M059J (cell line): Measurements from ENCODE around the gene SDF2. TPM values are rescaled to one million over a fixed set of nuclear protein-coding genes. Genes with fewer than 3 reads are reported as not detected.
"Not testable (repeated sequence)": the region's sequence is repeated elsewhere in the genome, so short reads cannot be mapped to it uniquely, and the experiment has no call there.

Source experiments
- DNase-seq: peaks from one replicate; pipeline ENCODE4 v3.0.0-alpha.2; 2012; ENCODE audit warnings: low read depth
- total RNA-seq: library from RNA; depleted of rRNA; stranded (reverse); fragments of >200 nt; shearing (Covaris generic); gene quantifications from 2 replicates; pipeline ENCODE4 v1.2.3, GENCODE V29; 2014

The SDF2 gene
- total RNA-seq, 1 experiment from 2014 or later, result 81.7 TPM

- DNase-seq, result peak; percentile 12
Measured at GRCh38 chr17:28684963-28685362, 23.3 kb upstream of the SDF2 start.

- no peak for DNase-seq
Measured at GRCh38 chr17:28682655-28683054, 20.9 kb upstream of the SDF2 start.

DNA sequence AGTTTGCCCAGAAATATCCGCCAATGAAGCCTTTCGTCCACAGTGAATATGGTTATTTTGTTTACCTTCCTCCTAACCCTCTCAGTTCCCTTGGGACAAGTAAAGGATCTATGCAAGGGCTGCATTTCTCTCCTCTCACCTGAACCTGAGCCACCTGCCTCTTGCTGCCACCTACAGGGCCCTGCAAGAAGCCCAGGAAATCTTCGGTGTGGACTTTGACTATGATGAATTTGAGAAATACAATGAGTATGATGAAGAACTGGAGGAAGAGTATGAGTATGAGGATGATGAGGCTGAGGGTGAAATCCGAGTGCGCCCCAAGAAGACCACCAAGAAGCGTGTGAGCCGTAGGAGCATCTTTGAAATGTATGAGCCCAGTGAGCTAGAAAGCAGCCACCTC lies 14.3 kb upstream of the SDF2 start:
- DNase-seq, result peak; percentile 25

DNA sequence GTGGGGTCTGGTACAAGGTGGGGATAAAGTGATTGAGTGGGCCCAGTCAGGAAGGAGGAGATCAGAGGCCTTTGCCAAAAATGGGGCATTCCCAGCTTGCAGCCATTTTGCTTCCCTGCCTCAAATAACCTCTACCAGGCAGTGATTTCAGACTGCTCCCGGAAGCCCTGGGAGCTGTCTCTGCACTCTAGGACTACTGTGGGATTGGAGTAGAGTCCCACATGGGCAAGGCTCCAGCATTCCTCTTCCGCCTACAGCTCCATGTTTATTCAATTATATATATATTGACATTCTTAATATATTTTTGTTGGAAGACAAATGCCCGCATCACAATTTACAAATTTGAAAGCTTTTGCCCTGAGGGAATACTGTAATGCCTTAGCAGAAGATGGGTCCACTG lies 13.8 kb upstream of the SDF2 start:
- DNase-seq, result no peak

- no peak for DNase-seq
Measured at GRCh38 chr17:28669918-28670317, 8.2 kb upstream of the SDF2 start.

DNA sequence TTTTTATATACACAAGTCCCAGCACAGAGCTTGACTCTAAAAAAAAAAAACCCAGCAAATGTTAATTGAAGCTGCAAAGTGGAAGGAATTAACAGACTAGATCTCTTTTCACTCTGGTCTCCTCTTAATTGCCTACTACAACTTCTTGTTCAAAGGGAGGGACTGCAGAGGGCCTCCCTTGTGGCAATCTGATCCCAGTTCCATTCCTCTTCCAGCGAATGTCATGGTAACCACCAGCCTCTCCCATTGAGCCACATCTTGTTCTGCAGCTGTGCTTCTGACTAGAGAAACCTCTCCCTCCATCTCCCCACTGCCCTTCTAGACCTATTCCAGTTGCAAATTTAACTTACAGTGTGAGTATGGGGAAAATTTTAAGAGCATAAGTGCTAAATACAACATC lies 6.2 kb upstream of the SDF2 start:
- no peak for DNase-seq

GRCh38 chr17:28665994-28666393 lies 4.3 kb upstream of the SDF2 start:
- DNase-seq, result no peak

DNA sequence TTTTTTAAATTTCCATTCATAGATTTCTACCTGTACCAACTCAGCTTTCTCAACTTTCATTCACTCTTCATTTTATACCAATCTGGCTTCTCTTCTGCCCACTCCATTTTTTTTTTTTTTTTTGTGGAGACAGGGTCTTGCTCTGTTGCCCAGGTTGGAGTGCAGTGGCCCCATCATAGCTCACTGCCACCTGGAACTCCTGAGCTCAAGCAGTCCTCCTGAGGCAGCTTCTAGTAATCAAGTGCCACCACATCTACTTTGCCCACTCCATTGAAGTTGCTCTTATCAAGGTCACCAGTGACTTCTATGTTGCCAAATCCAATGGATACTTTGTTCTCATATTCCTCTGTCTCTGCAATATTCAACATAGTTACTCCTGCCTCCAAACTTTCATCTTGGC lies 2.0 kb upstream of the SDF2 start:
- DNase-seq, result no peak

DNA sequence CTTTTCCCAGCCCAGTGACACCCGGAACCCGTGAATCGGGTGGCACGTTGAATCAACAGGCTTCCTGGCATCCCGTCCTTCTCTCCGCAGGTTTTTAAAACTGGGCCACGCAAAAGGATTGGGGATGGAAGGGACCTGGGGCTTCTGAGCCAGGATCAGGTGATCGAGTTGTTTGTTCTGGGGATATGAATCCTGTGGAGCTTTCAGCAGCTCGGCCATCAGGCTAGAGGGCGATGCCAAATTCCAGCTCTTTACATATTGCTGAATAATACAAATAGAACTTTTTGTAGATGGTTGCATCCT lies 772 bp upstream of the SDF2 start:
- no peak for DNase-seq

- DNase-seq, result not testable (repeated sequence)
Measured at GRCh38 chr17:28659497-28659881, 2.2 kb downstream of the SDF2 start.

DNA sequence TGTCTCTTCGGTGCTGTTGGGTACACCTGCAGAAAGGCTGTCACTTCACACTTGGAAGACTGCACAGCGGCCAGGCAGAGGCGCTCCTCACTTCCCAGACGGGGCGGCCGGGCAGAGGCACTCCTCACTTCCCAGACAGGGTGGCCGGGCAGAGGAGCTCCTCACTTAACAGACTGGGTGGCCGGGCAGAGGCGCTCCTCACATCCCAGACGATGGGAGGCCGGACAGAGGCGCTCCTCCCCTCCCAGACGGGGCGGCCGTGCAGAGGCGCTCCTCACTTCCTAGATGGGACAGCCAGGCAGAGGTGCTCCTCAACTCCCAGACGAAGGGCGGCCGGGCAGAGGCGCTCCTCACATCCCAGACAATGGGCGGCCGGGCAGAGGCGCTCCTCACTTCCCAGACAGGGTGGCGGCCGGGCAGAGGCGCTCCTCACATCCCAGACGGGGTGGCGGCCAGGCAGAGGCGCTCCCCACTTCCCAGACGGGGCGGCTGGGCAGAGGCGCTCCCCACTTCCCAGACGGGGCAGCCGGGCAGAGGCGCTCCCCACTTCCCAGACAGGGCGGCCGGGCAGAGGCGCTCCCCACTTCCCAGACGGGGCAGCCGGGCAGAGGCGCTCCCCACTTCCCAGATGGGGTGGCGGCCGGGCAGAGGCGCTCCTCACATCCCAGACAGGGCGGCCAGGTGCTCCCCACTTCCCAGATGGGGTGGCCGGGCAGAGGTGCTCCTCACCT lies 2.8 kb downstream of the SDF2 start:
- not testable (repeated sequence) for DNase-seq

GRCh38 chr17:28658342-28658741 lies 3.4 kb downstream of the SDF2 start:
- DNase-seq, result not testable (repeated sequence)

- DNase-seq, result peak; percentile 64
Measured at GRCh38 chr17:28657756-28658155, 4.0 kb downstream of the SDF2 start.

DNA sequence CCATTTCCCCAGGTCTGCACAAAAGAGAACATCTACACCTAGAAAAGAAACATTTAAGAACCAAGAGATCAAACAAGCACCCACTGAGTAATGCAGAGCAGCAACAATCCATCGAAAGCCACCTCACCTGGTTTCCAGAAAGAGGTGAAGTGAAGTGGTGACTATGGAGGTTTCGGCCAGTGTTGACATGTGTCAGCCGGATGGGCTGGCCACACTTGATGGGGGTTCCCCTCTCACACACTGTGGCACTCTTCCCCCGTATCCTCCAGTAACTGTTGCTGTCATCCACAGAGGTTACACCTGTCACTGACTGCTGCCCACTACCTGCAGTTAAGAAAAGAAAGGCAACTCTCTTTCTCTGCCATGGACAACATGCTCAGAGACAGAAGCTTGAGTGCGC lies 6.5 kb downstream of the SDF2 start:
- DNase-seq, result no peak

- DNase-seq, result no peak
Measured at GRCh38 chr17:28648698-28649097, 13.0 kb downstream of the SDF2 start.

DNA sequence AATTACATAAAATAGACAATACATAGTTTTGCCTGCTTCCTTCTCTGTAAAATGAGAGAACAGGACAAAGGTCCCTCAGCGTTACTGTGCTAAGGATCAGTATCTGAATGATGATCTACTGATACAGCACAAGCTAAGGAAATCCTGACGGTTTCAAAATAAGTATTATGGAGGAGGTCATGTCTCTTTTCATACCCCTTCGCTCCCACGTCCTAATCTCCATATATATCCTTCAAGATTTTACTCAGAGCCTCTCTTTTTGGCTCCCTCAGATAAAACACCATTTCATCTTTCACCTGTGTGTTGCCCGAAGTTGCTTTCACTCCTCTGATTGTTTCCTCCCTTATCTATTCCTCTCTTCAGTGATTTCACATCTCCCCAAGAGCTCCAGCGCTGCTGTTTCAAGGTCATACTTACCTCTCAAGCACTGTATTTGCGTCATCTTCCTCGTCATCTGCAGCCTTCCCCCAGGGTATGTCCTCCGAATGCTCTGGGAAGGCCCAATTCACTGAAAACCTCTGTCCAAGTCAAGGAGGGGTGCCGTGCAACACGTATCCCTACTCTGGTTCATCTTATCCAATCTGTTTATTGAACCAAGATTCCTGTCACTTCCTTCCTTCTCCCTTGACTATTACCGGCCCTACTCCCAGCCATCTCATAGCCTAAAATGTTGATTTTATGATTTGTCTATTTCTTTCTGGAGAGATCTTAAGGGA lies 15.5 kb downstream of the SDF2 start:
- DNase-seq, result no peak

- DNase-seq, result no peak
Measured at GRCh38 chr17:28645576-28645939, 16.1 kb downstream of the SDF2 start.

GRCh38 chr17:28644787-28645575 lies 16.7 kb downstream of the SDF2 start, which contains the start of gene BLTP2:
BLTP2 (minus strand) TSS chr17:28645158; CDS start chr17:28645056, 102 bp downstream.
- DNase-seq, result peak; percentile 91

DNA sequence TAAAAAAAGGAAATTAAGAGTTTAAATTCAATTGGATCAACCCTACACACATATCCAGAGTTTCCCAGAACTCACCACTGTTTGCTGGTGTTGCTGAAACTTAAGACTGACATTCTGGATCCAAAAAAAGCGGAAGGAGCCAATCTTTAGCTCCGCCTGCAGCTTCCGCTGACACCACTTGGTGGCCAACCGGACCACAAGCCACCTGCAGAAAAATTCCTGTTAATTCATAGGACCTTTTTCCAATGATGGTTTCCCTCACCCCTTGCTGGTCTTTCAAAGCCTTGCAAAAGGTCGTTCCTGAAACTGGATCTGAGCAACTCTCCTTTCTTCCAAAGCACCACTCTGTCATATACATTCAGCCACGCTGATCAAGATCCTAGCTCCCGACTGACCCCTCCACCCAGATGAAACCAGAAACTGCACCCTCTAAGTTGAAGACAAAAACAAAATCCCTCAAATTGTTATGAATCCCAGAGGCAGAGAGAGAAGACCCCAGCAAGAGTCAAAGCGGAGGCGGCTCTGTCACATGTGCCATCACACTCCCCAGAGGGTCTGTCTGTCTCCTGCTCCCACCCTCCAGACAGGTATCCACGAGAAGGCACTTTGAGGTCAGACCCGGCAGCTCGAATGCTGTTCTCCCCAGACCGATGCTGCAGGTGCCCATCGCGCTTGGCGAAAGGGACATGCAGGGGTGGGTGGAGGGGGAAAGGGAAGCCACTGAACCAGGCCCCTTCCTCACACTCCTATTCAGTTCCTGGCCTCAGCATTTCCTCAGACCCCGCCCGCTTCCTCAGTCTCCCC lies 17.5 kb downstream of the SDF2 start:
- DNase-seq, result peak; percentile 50

DNA sequence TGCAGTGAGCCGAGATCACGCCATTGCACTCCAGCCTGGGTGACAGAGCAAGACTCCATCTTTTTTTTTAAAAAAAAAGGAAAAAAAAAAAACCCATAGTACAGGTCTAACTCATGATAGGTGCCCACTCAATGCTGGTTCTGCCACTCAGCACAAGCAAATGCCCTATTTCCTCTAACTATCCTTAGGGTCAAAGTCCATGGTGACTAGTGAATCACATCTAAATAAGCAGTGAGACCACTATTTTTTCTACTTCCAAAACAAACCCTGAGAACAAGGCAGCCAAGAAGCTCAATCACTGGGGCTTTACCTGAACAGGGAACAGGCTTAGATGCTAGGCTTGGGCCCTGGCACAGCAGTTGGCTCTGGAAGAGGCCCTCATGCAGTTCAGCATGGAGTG lies 20.1 kb downstream of the SDF2 start:
- DNase-seq, result no peak

GRCh38 chr17:28635506-28635905 lies 26.2 kb downstream of the SDF2 start:
- no peak for DNase-seq
